Mucosa of rectum (tissue), 2 donors: ENCODE results near the gene PRKN.

Experiments
- H3K27ac ChIP-seq, 2 donors: one replicate each; pipeline ENCODE4 v1.7.0; 2013; ENCODE audit warnings: inconsistent platforms in 2 of 2, low read depth in 2 of 2, low read length in 2 of 2
- H3K27me3 ChIP-seq, 2 donors: one replicate each; pipeline ENCODE4 v1.7.0; 2013; ENCODE audit warnings: low read length in 2 of 2; ENCODE audit not compliant: control insufficient read depth in 2 of 2, insufficient read depth in 2 of 2
- H3K36me3 ChIP-seq, 2 donors: one replicate each; pipeline ENCODE4 v1.7.0; 2013; ENCODE audit warnings: low read length in 2 of 2; ENCODE audit not compliant: control insufficient read depth in 2 of 2, insufficient read depth in 2 of 2
- H3K4me1 ChIP-seq, 2 donors: one replicate each; pipeline ENCODE4 v1.7.0; 2013; ENCODE audit warnings: low read length in 2 of 2, mild to moderate bottlenecking in 1 of 2; ENCODE audit not compliant: control insufficient read depth in 2 of 2, insufficient read depth in 2 of 2
- H3K4me3 ChIP-seq, 2 donors: one replicate each; pipeline ENCODE4 v1.7.0; 2013; ENCODE audit warnings: low read length in 2 of 2
- H3K9ac ChIP-seq, 2 donors: one replicate each; pipeline ENCODE4 v1.7.0; 2013; ENCODE audit warnings: low read length in 2 of 2, low read depth in 1 of 2, mild to moderate bottlenecking in 1 of 2
- H3K9me3 ChIP-seq, 2 donors: one replicate each; pipeline ENCODE4 v1.7.0; 2013; ENCODE audit warnings: low read length in 2 of 2; ENCODE audit not compliant: control insufficient read depth in 2 of 2
- donor health status: healthy.
- donor health status: Normal muscosa, but diverticular disease.

The PRKN gene

GRCh38 chr6:162702446-162702845 lies 25.1 kb downstream of the PRKN start:
- no peak overlapping the region for H3K27ac ChIP-seq
- H3K27me3 ChIP-seq: peaks cover 0 to 3% of the 10 kb centered on the region in 2 donors
- no peak overlapping the region for H3K9ac ChIP-seq
- no peak overlapping the region for H3K4me3 ChIP-seq
- no peaks in the 10 kb centered on the region for H3K4me1 ChIP-seq
- H3K36me3 ChIP-seq: no peaks in the 10 kb centered on the region
- H3K9me3 ChIP-seq: no peaks in the 10 kb centered on the region

GRCh38 chr6:162701551-162701950 lies 26.0 kb downstream of the PRKN start:
- no peak overlapping the region for H3K27ac ChIP-seq
- H3K4me1 ChIP-seq: no peaks in the 10 kb centered on the region
- no peak overlapping the region for H3K9ac ChIP-seq
- H3K4me3 ChIP-seq: no peak overlapping the region
- peaks cover 0 to 3% of the 10 kb centered on the region in 2 donors for H3K27me3 ChIP-seq
- H3K9me3 ChIP-seq: no peaks in the 10 kb centered on the region
- H3K36me3 ChIP-seq: no peaks in the 10 kb centered on the region

GRCh38 chr6:162700966-162701365 lies 26.6 kb downstream of the PRKN start:
- Histone ChIP-seq H3K9ac (no peak overlapping the region), H3K4me3 (no peak overlapping the region), H3K9me3 (no peaks in the 10 kb centered on the region), H3K36me3 (no peaks in the 10 kb centered on the region), H3K4me1 (no peaks in the 10 kb centered on the region), H3K27me3 (peaks cover 0 to 3% of the 10 kb centered on the region in 2 donors), H3K27ac (no peak overlapping the region)

GRCh38 chr6:162699961-162700360 lies 27.6 kb downstream of the PRKN start:
- no peak overlapping the region for H3K9ac ChIP-seq
- no peak overlapping the region for H3K27ac ChIP-seq
- H3K4me1 ChIP-seq: no peaks in the 10 kb centered on the region
- no peak overlapping the region for H3K4me3 ChIP-seq
- no peaks in the 10 kb centered on the region for H3K9me3 ChIP-seq
- H3K27me3 ChIP-seq: peaks cover 0 to 3% of the 10 kb centered on the region in 2 donors
- H3K36me3 ChIP-seq: no peaks in the 10 kb centered on the region

GRCh38 chr6:162698440-162698839 lies 29.1 kb downstream of the PRKN start:
- Histone ChIP-seq H3K36me3 (no peaks in the 10 kb centered on the region), H3K27ac (no peak overlapping the region), H3K4me3 (no peak overlapping the region), H3K27me3 (peaks cover 0 to 3% of the 10 kb centered on the region in 2 donors), H3K9me3 (no peaks in the 10 kb centered on the region), H3K9ac (no peak overlapping the region), H3K4me1 (no peaks in the 10 kb centered on the region)

GRCh38 chr6:162697872-162698403 lies 29.6 kb downstream of the PRKN start:
- no peaks in the 10 kb centered on the region for H3K4me1 ChIP-seq
- H3K36me3 ChIP-seq: no peaks in the 10 kb centered on the region
- no peak overlapping the region for H3K4me3 ChIP-seq
- H3K27me3 ChIP-seq: peaks cover 0 to 3% of the 10 kb centered on the region in 2 donors
- H3K9ac ChIP-seq: no peak overlapping the region
- H3K27ac ChIP-seq: no peak overlapping the region
- no peaks in the 10 kb centered on the region for H3K9me3 ChIP-seq

GRCh38 chr6:162690158-162690557 lies 37.4 kb downstream of the PRKN start:
- H3K4me3 ChIP-seq: no peak overlapping the region
- H3K27me3 ChIP-seq: no peaks in the 10 kb centered on the region
- H3K4me1 ChIP-seq: no peaks in the 10 kb centered on the region
- H3K9ac ChIP-seq: no peak overlapping the region
- no peak overlapping the region for H3K27ac ChIP-seq
- H3K36me3 ChIP-seq: no peaks in the 10 kb centered on the region
- no peaks in the 10 kb centered on the region for H3K9me3 ChIP-seq

- Histone ChIP-seq H3K27me3 (no peaks in the 10 kb centered on the region), H3K4me1 (no peaks in the 10 kb centered on the region), H3K27ac (no peak overlapping the region), H3K4me3 (no peak overlapping the region), H3K9me3 (no peaks in the 10 kb centered on the region), H3K36me3 (no peaks in the 10 kb centered on the region), H3K9ac (no peak overlapping the region)
Measured at GRCh38 chr6:162688751-162689345, 38.7 kb downstream of the PRKN start.

GRCh38 chr6:162685586-162685985 lies 42.0 kb downstream of the PRKN start:
- Histone ChIP-seq H3K27me3 (no peaks in the 10 kb centered on the region), H3K27ac (no peak overlapping the region), H3K9me3 (peaks cover 0 to 2% of the 10 kb centered on the region in 2 donors), H3K4me1 (no peaks in the 10 kb centered on the region), H3K9ac (no peak overlapping the region), H3K36me3 (no peaks in the 10 kb centered on the region), H3K4me3 (no peak overlapping the region)

- Histone ChIP-seq H3K4me3 (no peak overlapping the region), H3K9me3 (peaks cover 0 to 2% of the 10 kb centered on the region in 2 donors), H3K4me1 (no peaks in the 10 kb centered on the region), H3K27ac (no peak overlapping the region), H3K27me3 (no peaks in the 10 kb centered on the region), H3K9ac (no peak overlapping the region), H3K36me3 (no peaks in the 10 kb centered on the region)
Measured at GRCh38 chr6:162684961-162685360, 42.6 kb downstream of the PRKN start.
